IMR-90 (cell line): ENCODE measurements around the gene ARSA.

ENCODE experiments used
- CTCF ChIP-seq: conservative IDR thresholded peaks from 2 replicates; pipeline ENCODE4 v1.5.1; 2012; ENCODE audit warnings: mild to moderate bottlenecking, low read depth, low read length, improper control_type of control experiment
- MAFK ChIP-seq: IDR thresholded peaks from 2 replicates; pipeline ENCODE4 v1.6.1; 2012; ENCODE audit warnings: low read depth, low read length, improper control_type of control experiment

GRCh38 chr22:50575426-50575941 lies 52.5 kb downstream of the ARSA start:
- no peak for TF ChIP-seq CTCF
- no peak for TF ChIP-seq MAFK
